HG02870 (cell line): ENCODE measurements around the gene FAM83G.

Experiments
- ATAC-seq: cut with Tn5 transposase; IDR thresholded peaks from one replicate; pipeline ENCODE4 v1.9.1; 2021; ENCODE audit warnings: mild to moderate bottlenecking, moderate library complexity; ENCODE audit not compliant: unreplicated experiment

The FAM83G gene

GRCh38 chr17:19010729-19011505, 6.4 kb upstream of the FAM83G start:
- no peak for ATAC-seq

- no peak for ATAC-seq
Observed at GRCh38 chr17:19009970-19010369, 5.4 kb upstream of the FAM83G start.

- ATAC-seq: no peak
Observed at GRCh38 chr17:19006698-19007097, 2.1 kb upstream of the FAM83G start.

GRCh38 chr17:19005789-19006430, 1.3 kb upstream of the FAM83G start:
- no peak for ATAC-seq

- ATAC-seq: no peak
Observed at GRCh38 chr17:19005137-19005773, 691 bp upstream of the FAM83G start.

- ATAC-seq: no peak
Observed at GRCh38 chr17:19003543-19004420, 782 bp downstream of the FAM83G start.

- no peak for ATAC-seq
Observed at GRCh38 chr17:19002805-19003542, 1.6 kb downstream of the FAM83G start.

- ATAC-seq: no peak
Observed at GRCh38 chr17:19001907-19002590, 2.5 kb downstream of the FAM83G start.

- ATAC-seq: no peak
Observed at GRCh38 chr17:19000531-19001325, 3.8 kb downstream of the FAM83G start.

- no peak for ATAC-seq
Observed at GRCh38 chr17:18999911-19000310, 4.7 kb downstream of the FAM83G start.

- ATAC-seq: no peak
Observed at GRCh38 chr17:18999394-18999793, 5.2 kb downstream of the FAM83G start.

- no peak for ATAC-seq
Observed at GRCh38 chr17:18997650-18998196, 6.8 kb downstream of the FAM83G start.

GRCh38 chr17:18996458-18996857, 8.1 kb downstream of the FAM83G start:
- ATAC-seq: no peak

GRCh38 chr17:18995220-18995619, 9.3 kb downstream of the FAM83G start:
- no peak for ATAC-seq

GRCh38 chr17:18994631-18995030, 9.9 kb downstream of the FAM83G start:
- no peak for ATAC-seq

GRCh38 chr17:18993905-18994526, 10.5 kb downstream of the FAM83G start:
- no peak for ATAC-seq

- ATAC-seq: no peak
Observed at GRCh38 chr17:18992454-18993130, 12.0 kb downstream of the FAM83G start.
